HG03039 (cell line): ENCODE data around the gene CDR2L.

Experiments used
- ATAC-seq: cut with Tn5 transposase; IDR thresholded peaks from one replicate; pipeline ENCODE4 v1.9.1; 2021; ENCODE audit warnings: mild to moderate bottlenecking, moderate library complexity; ENCODE audit not compliant: unreplicated experiment

The CDR2L gene

GRCh38 chr17:74987418-74987908, at the start of gene CDR2L:
Gene CDR2L, plus strand, starts transcription at chr17:74987632. Its CDS starts 412 bp downstream, at chr17:74988044.
- ATAC-seq: peak; percentile 80

- no peak for ATAC-seq
These were observed 49.1 kb upstream of the CDR2L start for GRCh38 chr17:74938194-74938950.

- ATAC-seq: no peak
These were observed 47.9 kb upstream of the CDR2L start for GRCh38 chr17:74939534-74939933.

DNA sequence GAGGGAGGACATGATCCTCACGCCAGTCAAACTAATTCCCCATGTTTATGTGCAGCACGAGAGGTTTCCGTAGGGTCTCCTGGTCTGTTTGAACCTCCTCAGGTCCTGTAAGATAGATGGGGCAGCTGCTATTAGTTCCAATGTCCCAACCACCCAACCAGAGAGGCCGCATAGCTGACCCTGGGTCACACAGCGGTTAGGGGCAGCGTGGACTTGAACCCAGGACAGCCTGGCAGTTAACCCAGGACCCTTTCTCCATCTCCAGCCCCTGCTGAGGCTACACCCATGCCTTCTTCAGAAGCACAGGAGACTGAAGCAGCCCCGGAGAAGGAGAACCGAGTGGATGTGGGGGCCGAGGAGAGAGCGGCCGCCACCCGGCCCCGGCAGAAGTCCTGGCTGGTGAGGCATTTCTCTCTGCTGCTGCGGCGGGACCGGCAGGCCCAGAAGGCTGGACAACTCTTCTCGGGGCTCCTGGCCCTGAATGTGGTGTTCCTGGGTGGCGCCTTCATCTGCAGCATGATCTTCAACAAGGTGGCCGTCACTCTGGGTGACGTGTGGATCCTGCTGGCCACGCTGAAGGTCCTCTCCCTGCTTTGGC, 46.2 kb upstream of the CDR2L start:
- no peak for ATAC-seq

GRCh38 chr17:74943808-74944522, 43.5 kb upstream of the CDR2L start:
- no peak for ATAC-seq

- ATAC-seq: no peak
These were observed 41.9 kb upstream of the CDR2L start for GRCh38 chr17:74945543-74945942.

DNA sequence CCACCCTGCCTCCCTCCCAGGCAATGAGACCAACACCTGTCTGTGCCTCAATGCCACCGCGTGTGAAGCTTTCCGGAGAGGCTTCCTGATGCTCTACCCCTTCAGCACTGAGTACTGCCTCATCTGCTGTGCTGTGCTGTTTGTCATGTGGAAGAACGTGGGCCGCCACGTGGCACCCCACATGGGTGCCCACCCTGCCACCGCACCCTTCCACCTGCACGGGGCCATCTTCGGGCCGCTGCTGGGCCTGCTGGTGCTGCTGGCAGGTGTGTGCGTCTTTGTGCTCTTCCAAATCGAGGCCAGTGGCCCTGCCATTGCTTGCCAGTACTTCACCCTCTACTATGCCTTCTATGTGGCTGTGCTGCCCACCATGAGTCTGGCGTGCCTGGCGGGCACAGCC, 40.8 kb upstream of the CDR2L start:
- ATAC-seq: no peak

GRCh38 chr17:74947041-74947754, 40.2 kb upstream of the CDR2L start:
- no peak for ATAC-seq

DNA sequence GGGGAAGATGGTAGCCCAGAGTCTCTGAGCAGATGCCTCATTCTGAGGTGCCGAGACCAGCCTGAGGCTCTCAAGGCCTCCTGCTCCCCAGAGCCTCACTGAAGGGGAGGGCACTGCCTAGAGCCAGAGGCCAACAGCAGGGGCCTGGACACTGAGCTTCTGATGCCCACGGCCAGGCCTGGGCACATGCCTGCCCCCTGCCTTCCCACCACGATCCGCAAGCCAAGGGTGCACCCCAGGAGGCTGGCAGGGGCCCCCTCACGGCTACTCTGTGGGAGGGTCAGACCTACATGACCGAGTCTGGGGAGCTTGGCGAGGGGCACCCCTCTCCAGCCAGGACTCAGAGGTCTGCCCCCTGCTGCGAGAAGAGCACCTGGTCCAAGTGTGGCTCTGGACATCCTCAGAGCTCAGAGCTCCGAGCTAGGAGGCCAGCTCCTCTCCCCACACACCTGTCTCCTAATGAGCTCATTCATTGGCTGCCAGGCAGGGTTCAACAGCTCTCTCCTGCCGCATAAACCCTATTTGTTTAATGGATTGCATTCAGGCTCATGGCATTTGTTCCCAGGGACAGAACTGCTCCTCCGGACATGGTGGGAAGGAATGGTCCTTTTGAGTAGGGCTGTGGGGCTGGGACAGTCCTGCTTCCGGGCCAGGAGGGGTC, 37.8 kb upstream of the CDR2L start:
- ATAC-seq: no peak

GRCh38 chr17:74950207-74950606, 37.2 kb upstream of the CDR2L start:
- ATAC-seq: no peak

GRCh38 chr17:74951065-74951464, 36.4 kb upstream of the CDR2L start:
- ATAC-seq: no peak

DNA sequence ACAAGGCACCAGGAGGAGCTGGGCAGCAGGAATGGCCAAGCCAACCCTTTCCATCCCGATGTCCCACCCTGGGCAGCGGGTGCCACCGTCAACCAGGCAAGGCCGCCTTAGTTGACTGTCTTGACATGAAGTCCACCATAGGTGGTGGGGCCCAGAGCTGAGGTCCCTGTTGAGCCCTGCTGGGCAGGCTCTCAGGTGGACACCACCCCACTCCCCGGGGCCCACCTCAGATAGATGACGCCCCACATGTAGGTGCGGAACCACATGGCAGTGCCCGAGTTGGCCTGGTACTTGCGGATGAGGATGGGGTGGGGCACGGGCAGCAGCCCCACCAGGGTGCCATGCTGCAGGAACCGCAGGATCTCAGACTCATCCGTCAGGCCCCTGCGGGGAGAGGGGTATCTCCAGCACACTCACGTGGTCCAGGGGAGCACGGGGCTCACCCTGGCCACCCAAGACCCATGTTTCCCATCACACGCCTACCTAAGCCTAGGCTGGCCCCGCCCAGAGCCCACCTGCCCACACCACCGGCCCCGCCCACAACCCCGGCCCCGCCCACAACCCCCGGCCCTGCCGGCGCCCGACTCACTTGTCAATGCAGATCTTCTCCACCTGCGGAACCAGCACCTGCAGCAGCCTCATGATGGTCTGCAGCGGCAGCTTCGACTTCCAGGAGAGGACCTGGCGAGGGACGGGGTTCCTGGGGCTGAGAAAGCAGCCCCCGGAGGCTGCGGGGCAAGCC, 35.6 kb upstream of the CDR2L start:
- no peak for ATAC-seq

- no peak for ATAC-seq
These were observed 34.9 kb upstream of the CDR2L start for GRCh38 chr17:74952431-74953133.

- ATAC-seq: no peak
These were observed 34.2 kb upstream of the CDR2L start for GRCh38 chr17:74953134-74953687.

DNA sequence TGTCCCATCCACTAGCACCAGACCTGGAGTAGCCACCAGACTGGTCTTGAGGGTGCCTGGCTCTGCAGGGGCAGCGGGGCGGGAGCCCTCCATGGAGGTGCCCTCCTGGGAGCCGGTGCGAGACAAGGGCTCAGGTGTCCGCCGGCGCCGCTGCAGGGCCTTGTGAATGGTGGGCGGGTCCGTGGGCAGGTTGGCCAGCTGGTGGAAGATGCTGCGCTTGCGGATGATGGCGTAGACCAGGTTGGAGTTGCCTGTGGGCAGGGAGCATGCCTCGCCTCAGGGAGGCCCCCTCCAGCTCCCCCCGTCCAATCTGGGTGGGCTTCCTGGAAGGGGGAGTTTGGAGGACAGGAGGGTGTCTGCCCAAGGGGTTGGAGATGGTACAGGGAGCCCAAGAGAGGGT, 33.3 kb upstream of the CDR2L start:
- ATAC-seq: no peak

- no peak for ATAC-seq
These were observed 32.6 kb upstream of the CDR2L start for GRCh38 chr17:74954665-74955421.

DNA sequence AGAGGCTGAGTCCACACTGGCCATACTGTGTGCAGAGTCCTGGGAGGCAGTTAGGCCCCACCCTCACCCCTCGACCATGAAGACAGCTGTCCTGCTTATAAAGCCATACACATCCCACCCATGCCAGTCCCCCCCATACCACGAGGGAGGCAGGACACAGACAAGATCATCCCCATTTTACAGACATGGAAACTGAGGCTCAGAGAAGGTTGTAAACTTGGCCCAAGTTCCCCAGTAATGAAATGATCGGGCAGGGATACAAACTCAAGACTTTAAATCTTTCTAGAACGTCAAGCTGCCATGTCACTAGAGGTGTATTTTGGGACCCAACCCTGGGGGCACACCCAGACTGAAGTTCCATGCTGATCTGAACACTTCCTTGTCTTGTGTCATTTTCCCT, 31.3 kb upstream of the CDR2L start:
- no peak for ATAC-seq
